Astrocyte of the cerebellum (primary cell): ENCODE data around the gene TMEM232.

Experiments
- DNase-seq: peaks from one replicate; pipeline ENCODE4 v3.0.0-alpha.2; 2011; ENCODE audit warnings: low read depth
- H3K4me3 ChIP-seq: 2 replicates; pipeline ENCODE4 v1.5.1; 2011; ENCODE audit warnings: mild to moderate bottlenecking, low read depth, low read length, moderate library complexity
- CTCF ChIP-seq: IDR thresholded peaks from 2 replicates; pipeline ENCODE4 v1.5.1; 2012; ENCODE audit warnings: low read length, low read depth, moderate library complexity, mild to moderate bottlenecking; ENCODE audit errors: missing control alignments
- in situ Hi-C: cut with HindIII; loops from 2 replicates; pipeline ENCODE4 v1.10.0; 2017; ENCODE audit warnings: low sequenced_read_pairs

The TMEM232 gene

GRCh38 chr5:110409571-110409970 lies 316.9 kb downstream of the TMEM232 start:
- no peak for TF ChIP-seq CTCF
- no peak for DNase-seq
- in situ Hi-C loops = no loop called here
- no peak overlapping the region for H3K4me3 ChIP-seq

- no peak for TF ChIP-seq CTCF
- DNase-seq = no peak
- in situ Hi-C loops = no loop called here
- H3K4me3 ChIP-seq = no peak overlapping the region
Observed at GRCh38 chr5:110402562-110402961, 323.9 kb downstream of the TMEM232 start.

- in situ Hi-C loops = no loop called here
- H3K4me3 ChIP-seq = no peak overlapping the region
- no peak for DNase-seq
- TF ChIP-seq CTCF = no peak
Observed at GRCh38 chr5:110401881-110402280, 324.6 kb downstream of the TMEM232 start.

- in situ Hi-C loops = no loop called here
- no peak overlapping the region for H3K4me3 ChIP-seq
- DNase-seq = no peak
- no peak for TF ChIP-seq CTCF
Observed at GRCh38 chr5:110398951-110399350, 327.5 kb downstream of the TMEM232 start.

GRCh38 chr5:110397281-110397680 lies 329.2 kb downstream of the TMEM232 start:
- TF ChIP-seq CTCF = no peak
- in situ Hi-C loops = no loop called here
- no peak for DNase-seq
- H3K4me3 ChIP-seq = no peak overlapping the region

- in situ Hi-C loops = no loop called here
- no peak for TF ChIP-seq CTCF
- peak; percentile 62 for DNase-seq
- no peak overlapping the region for H3K4me3 ChIP-seq
Observed at GRCh38 chr5:110386782-110387181, 339.7 kb downstream of the TMEM232 start.

- in situ Hi-C loops = no loop called here
- TF ChIP-seq CTCF = no peak
Observed at GRCh38 chr5:110383231-110383630, 343.2 kb downstream of the TMEM232 start.

More at GRCh38 chr5:110383231-110383630, 343.2 kb downstream of the TMEM232 start:
- no peak overlapping the region for H3K4me3 ChIP-seq
- DNase-seq = no peak
